ENCODE results near the gene FAM222A.

GRCh38 chr12:109685574-109686447 is 27.8 kb upstream of the FAM222A start:
- no peak for TF ChIP-seq CTCF (conservative IDR thresholded peaks at IDR 0.05; ENCODE audit: low read depth, low read length)
- TF ChIP-seq EZH2 (IDR thresholded peaks at IDR 0.05; ENCODE audit: borderline replicate concordance, low read depth, low read length, poor library complexity, severe bottlenecking): no peak
